CD4-positive, alpha-beta T cell treated with Interleukin-15 for 1 hour (primary cell): ENCODE measurements around the gene FAM120AOS.

Experiments used
- DNase-seq: peaks from one replicate; pipeline ENCODE4 v3.0.0-alpha.2; 2020

Gene FAM120AOS

GRCh38 chr9:93436655-93437407, 16.6 kb downstream of the FAM120AOS start:
- no peak for DNase-seq

- DNase-seq: no peak
Measured at GRCh38 chr9:93436218-93436617, 17.2 kb downstream of the FAM120AOS start.

GRCh38 chr9:93435386-93435785, 18.0 kb downstream of the FAM120AOS start:
- no peak for DNase-seq

GRCh38 chr9:93434056-93434455, 19.3 kb downstream of the FAM120AOS start:
- no peak for DNase-seq

GRCh38 chr9:93432964-93433363, 20.4 kb downstream of the FAM120AOS start:
- no peak for DNase-seq

GRCh38 chr9:93431539-93432105, 21.8 kb downstream of the FAM120AOS start:
- no peak for DNase-seq

- no peak for DNase-seq
Measured at GRCh38 chr9:93427655-93428379, 25.6 kb downstream of the FAM120AOS start.

- DNase-seq: no peak
Measured at GRCh38 chr9:93422977-93423616, 30.3 kb downstream of the FAM120AOS start.

GRCh38 chr9:93419023-93419422, 34.4 kb downstream of the FAM120AOS start:
- DNase-seq: no peak

- DNase-seq: no peak
Measured at GRCh38 chr9:93417538-93417937, 35.8 kb downstream of the FAM120AOS start.

- DNase-seq: no peak
Measured at GRCh38 chr9:93416530-93417235, 36.7 kb downstream of the FAM120AOS start.

- DNase-seq: no peak
Measured at GRCh38 chr9:93415176-93415690, 38.1 kb downstream of the FAM120AOS start.

- DNase-seq: no peak
Measured at GRCh38 chr9:93413530-93413929, 39.9 kb downstream of the FAM120AOS start.

- no peak for DNase-seq
Measured at GRCh38 chr9:93406371-93406770, 47.0 kb downstream of the FAM120AOS start.

GRCh38 chr9:93398471-93398870, 54.9 kb downstream of the FAM120AOS start:
- DNase-seq: no peak

- DNase-seq: no peak
Measured at GRCh38 chr9:93397661-93398373, 55.6 kb downstream of the FAM120AOS start.
